Prostate gland (tissue), 2 donors: ENCODE results near the gene ZNRF3. TPM values are rescaled to one million over a fixed set of nuclear protein-coding genes. Genes with fewer than 3 reads are reported as not detected.

Source experiments
- DNase-seq: peaks from one replicate; pipeline ENCODE4 v3.0.0-alpha.2; 2019; ENCODE audit warnings: low spot score
- H3K27ac ChIP-seq, 2 donors: fragments of 200-600 bp; sonication (generic); 2 replicates each; pipeline ENCODE4 v1.5.1; 2017 to 2019
- H3K27me3 ChIP-seq: fragments of 200-600 bp; sonication (generic); replicated peaks from 2 replicates; pipeline ENCODE4 v1.5.1; 2019; ENCODE audit not compliant: insufficient read depth
- H3K36me3 ChIP-seq, 2 donors: fragments of 200-600 bp; sonication (generic); 1 replicate in 1 of 2; 2 replicates in 1 of 2; pipeline versions ENCODE4 v1.5.1 to v1.8.1; 2017 to 2019
- H3K4me1 ChIP-seq: fragments of 200-600 bp; sonication (generic); replicated peaks from 2 replicates; pipeline ENCODE4 v1.5.1; 2019
- H3K4me3 ChIP-seq, 2 donors: fragments of 200-600 bp; sonication (generic); 2 replicates each; pipeline ENCODE4 v1.5.1; 2017 to 2019
- H3K9me3 ChIP-seq: fragments of 200-600 bp; sonication (generic); 2 replicates; pipeline ENCODE4 v1.5.1; 2017
- POLR2A ChIP-seq: fragments of 450-650 bp; IDR thresholded peaks from one replicate; pipeline ENCODE4 v1.6.1; 2016; ENCODE audit warnings: antibody characterized with exemption, mild to moderate bottlenecking
- POLR2AphosphoS5 ChIP-seq: sonication (generic); formaldehyde crosslinking; IDR thresholded peaks from one replicate; pipeline ENCODE4 v1.6.1; 2017; ENCODE audit warnings: antibody characterized with exemption
- WGBS: methylation state at CpG from one replicate; pipeline ENCODE4 v1.1.5; 2018; 5-methylcytosine and 5-hydroxymethylcytosine counted together
- intact Hi-C: fragments of 100-400 bp; cut with DNase I; formaldehyde crosslinking; loops from one replicate; pipeline ENCODE4 v1.14.2; 2022
- total RNA-seq, 2 donors: library from RNA; depleted of rRNA; stranded (reverse); fragments of >200 nt; gene quantifications; one replicate each; pipeline ENCODE4 v1.1.0, GENCODE V29; 2016
- TF ChIP-seq, protein P1 (sequence below), 4 experiments: fragments of 200-600 bp in 2 of 4; fragments of 450-650 bp in 2 of 4; sonication (generic) in 2 of 4; IDR thresholded peaks; 1 replicate in 3 of 4; 2 replicates in 1 of 4; pipeline ENCODE4 v1.5.1; 2016 to 2019; ENCODE audit warnings: antibody characterized with exemption in 4 of 4, mild to moderate bottlenecking in 2 of 4, moderate library complexity in 2 of 4

ZNRF3 gene
- total RNA-seq, 2 donors from 2014 or later: 38.5 to 46.1 TPM

DNA sequence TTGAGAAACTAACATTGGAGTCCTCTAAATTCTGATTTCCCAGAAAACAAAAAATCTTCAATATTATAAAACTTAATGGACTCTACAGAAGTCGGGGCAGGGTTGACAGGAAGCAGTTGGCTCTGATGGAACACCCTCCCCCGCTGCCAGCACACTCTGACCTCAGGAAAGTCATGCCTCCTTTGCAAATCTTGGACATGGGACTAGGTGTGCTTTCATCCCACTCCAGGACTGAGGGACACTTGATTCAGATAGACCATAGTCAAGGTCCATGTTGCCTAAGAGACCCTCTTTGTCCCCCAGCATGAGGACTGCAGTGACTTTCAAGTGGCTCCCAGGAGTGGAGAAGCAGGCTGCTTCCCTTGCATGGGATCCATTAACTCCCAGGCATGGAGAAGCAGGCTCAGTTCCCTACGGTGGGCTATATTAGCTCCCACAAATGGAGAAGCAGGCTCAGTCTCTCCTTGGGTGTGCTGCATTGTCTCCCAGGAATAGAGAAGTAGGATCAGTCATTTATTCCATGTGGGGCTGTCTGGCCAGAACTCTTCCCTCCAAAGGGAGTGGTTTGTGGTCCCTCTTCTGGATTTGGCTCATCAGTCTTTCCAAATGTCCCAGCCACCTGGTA, 139.9 kb downstream of the ZNRF3 start:
- DNase-seq: no peak
- H3K36me3 ChIP-seq: no peaks in the 10 kb centered on the region
- TF ChIP-seq POLR2AphosphoS5: no peak
- TF ChIP-seq, protein P1, sequence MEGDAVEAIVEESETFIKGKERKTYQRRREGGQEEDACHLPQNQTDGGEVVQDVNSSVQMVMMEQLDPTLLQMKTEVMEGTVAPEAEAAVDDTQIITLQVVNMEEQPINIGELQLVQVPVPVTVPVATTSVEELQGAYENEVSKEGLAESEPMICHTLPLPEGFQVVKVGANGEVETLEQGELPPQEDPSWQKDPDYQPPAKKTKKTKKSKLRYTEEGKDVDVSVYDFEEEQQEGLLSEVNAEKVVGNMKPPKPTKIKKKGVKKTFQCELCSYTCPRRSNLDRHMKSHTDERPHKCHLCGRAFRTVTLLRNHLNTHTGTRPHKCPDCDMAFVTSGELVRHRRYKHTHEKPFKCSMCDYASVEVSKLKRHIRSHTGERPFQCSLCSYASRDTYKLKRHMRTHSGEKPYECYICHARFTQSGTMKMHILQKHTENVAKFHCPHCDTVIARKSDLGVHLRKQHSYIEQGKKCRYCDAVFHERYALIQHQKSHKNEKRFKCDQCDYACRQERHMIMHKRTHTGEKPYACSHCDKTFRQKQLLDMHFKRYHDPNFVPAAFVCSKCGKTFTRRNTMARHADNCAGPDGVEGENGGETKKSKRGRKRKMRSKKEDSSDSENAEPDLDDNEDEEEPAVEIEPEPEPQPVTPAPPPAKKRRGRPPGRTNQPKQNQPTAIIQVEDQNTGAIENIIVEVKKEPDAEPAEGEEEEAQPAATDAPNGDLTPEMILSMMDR (IDR thresholded peaks at IDR 0.05): no peak
- no peaks in the 10 kb centered on the region for H3K27me3 ChIP-seq
- H3K27ac ChIP-seq: no peak overlapping the region
- WGBS: 48% methylated on average over 3 of the region's 3 CpGs
- no peaks in the 10 kb centered on the region for H3K4me1 ChIP-seq
- H3K9me3 ChIP-seq: no peaks in the 10 kb centered on the region
- H3K4me3 ChIP-seq: no peak overlapping the region
- intact Hi-C loops: no loop called here

DNA sequence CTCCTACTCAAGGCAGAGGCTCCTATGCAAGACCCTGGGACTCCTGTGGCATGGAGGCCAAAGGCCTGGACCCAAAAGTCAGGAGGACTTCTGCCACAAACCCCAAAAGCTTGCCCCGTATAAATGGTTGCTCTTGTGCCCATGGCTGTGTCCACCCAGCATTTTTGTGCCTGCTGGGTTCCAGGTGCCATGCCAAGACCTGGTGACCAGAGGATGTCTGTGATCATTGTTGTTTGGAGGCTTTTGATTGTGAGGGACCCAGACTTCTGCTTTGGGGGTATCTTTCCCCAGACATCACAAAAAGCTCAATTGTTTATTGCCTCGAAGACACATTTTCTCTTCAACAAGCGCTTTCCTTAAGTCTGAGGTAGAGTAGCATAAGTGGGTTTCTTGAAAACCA, 143.2 kb downstream of the ZNRF3 start:
- H3K36me3 ChIP-seq: no peaks in the 10 kb centered on the region
- TF ChIP-seq, protein P1 (IDR thresholded peaks at IDR 0.05): no peak
- TF ChIP-seq POLR2A (no peak), POLR2AphosphoS5 (no peak)
- no peak overlapping the region for H3K27ac ChIP-seq
- no peaks in the 10 kb centered on the region for H3K27me3 ChIP-seq
- DNase-seq: no peak
- 99% methylated on average over 3 of the region's 3 CpGs for WGBS
- H3K4me3 ChIP-seq: no peak overlapping the region
- peaks cover 5% of the 10 kb centered on the region for H3K4me1 ChIP-seq
- no peaks in the 10 kb centered on the region for H3K9me3 ChIP-seq
- intact Hi-C loops: no loop called here

DNA sequence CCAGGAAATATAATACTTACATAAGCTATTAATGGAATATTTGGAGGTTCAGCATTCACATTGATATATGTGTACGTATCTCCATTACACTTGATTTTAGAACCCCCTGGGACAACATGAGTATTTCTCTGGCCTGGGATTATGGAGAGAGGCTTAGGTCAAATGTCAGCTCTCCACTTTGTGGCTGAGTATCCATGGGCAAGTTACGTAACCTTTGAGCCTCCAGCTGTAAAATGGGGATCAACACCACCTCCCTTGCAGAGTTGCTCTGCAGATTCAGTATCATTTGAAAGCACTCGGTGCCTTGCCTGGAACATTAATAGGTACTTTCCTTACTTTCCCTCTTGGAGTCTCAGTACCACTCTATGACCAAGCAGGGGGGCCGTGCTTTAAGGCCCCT, 145.1 kb downstream of the ZNRF3 start:
- 85% methylated on average over 4 of the region's 4 CpGs for WGBS
- Histone ChIP-seq H3K4me3 (no peak overlapping the region), H3K9me3 (no peaks in the 10 kb centered on the region), H3K27me3 (no peaks in the 10 kb centered on the region), H3K36me3 (no peaks in the 10 kb centered on the region), H3K4me1 (peaks cover 5% of the 10 kb centered on the region), H3K27ac (no peak overlapping the region)
- TF ChIP-seq POLR2AphosphoS5 (no peak), POLR2A (no peak)
- TF ChIP-seq, protein P1 (IDR thresholded peaks at IDR 0.05): no peak
- intact Hi-C loops: no loop called here
- no peak for DNase-seq

DNA sequence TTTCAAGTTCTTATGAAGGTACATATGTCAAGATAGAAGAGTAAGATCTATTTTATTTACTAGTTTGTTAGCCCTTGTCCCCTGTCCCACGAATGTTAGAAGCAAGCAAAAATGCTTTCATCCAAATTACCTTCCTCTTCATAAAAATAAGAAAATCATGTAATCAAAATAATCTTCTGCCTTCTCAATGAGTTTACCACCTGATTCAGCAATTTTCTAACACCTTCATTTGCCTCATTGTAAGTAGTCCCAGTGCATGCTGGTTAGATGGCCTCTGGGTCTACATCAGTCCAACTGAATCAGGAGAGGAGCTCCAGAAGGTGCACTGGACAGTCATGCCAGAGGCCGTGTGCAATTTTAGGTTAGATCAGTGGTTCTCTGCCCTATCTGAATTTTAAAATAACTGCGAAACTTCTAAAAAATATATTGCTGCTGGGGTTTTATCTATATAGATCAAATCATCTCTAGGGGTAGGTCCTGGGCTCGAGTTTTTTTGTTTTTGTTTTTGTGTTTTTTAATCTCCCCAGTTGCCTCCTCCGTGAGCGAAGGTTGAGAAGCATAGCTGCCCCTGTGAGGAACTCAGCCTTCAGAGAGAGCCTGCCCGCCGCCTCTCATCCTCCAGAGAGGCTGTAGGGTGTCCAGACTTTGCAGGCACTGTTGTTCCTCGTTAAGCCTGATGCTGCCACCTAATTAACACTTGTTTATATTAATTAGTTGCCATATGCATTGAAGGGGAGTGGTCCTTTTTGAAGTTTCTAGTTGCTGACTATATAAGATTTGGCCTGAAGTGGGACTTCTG, 146.0 kb downstream of the ZNRF3 start:
- Histone ChIP-seq H3K27ac (peak overlapping the region; percentile 74 to 83), H3K27me3 (no peaks in the 10 kb centered on the region), H3K4me1 (peaks cover 5% of the 10 kb centered on the region), H3K9me3 (no peaks in the 10 kb centered on the region), H3K36me3 (no peaks in the 10 kb centered on the region), H3K4me3 (no peak overlapping the region)
- intact Hi-C loops: no loop called here
- WGBS: 78% methylated on average over 9 of the region's 9 CpGs
- TF ChIP-seq, protein P1 (IDR thresholded peaks at IDR 0.05): no peak
- TF ChIP-seq POLR2AphosphoS5 (no peak), POLR2A (no peak)
- no peak for DNase-seq
